GM12878 (cell line): ENCODE results near the gene AHNAK2. TPM values are rescaled to one million over a fixed set of nuclear protein-coding genes. Genes with fewer than 3 reads are reported as not detected.

Experiments
- ATAC-seq: fragments of 200-7000 bp; cut with Tn5 transposase; 3 replicates; pipeline ENCODE4 v1.9.1; 2020; ENCODE audit warnings: mild to moderate bottlenecking, moderate library complexity
- BruUV-seq: library from RNA; stranded (reverse); fragments of 400-500 nt; replicated peaks from 2 replicates; lab custom pipeline; 2021; lab: Mats Ljungman, UMichigan
- CTCF ChIA-PET: fragments of 300-600 bp; sonication (Branson Sonifier 250); formaldehyde crosslinking; extraction: SDS; loops from one replicate; lab custom pipeline; 2021; ENCODE audit warnings: inconsistent platforms; lab: Yijun Ruan, JAX
- POLR2A ChIA-PET: fragments of 350-600 bp; formaldehyde crosslinking; extraction: SDS; loops from one replicate; lab custom pipeline; 2021; ENCODE audit warnings: inconsistent platforms; lab: Charles Lee
- RAD21 ChIA-PET: fragments of 300-600 bp; sonication (Branson Sonifier 250); formaldehyde crosslinking; loops from one replicate; lab custom pipeline; 2023; ENCODE audit warnings: antibody characterized with exemption; ENCODE audit not compliant: unreplicated experiment; lab: Charles Lee
- SMC1A ChIA-PET: fragments of 300-600 bp; sonication (Branson Sonifier 250); formaldehyde crosslinking; loops from one replicate; lab custom pipeline; 2023; ENCODE audit not compliant: unreplicated experiment, uncharacterized antibody; lab: Charles Lee
- DNase-seq: peaks from one replicate; pipeline ENCODE4 v3.0.0-alpha.2; 2011; ENCODE audit warnings: low read depth, low spot score
- FAIRE-seq: peaks from 3 replicates; lab custom pipeline; 2011; peaks lifted over from hg19 to GRCh38; lab: Jason Lieb, UNC
- H2AFZ ChIP-seq: 2 replicates; pipeline ENCODE4 v1.6.0; 2011; ENCODE audit warnings: low read depth, low read length, control low read depth; ENCODE audit not compliant: control insufficient read depth
- H3K27ac ChIP-seq: 2 replicates; pipeline ENCODE4 v1.5.1; 2011; ENCODE audit warnings: control low read depth; ENCODE audit not compliant: control insufficient read depth, insufficient read depth
- H3K27me3 ChIP-seq, 2 experiments: replicated peaks in 1 of 2; 2 replicates each; pipeline versions ENCODE4 v1.6.0 to v1.6.1; 2011; ENCODE audit warnings: low read length in 1 of 2; ENCODE audit not compliant: control insufficient read depth in 2 of 2, insufficient read depth in 2 of 2
- H3K36me3 ChIP-seq, 2 experiments: 2 replicates each; pipeline ENCODE4 v1.5.1; 2011; ENCODE audit warnings: low read length in 1 of 2; ENCODE audit not compliant: control insufficient read depth in 2 of 2, insufficient read depth in 2 of 2
- H3K4me1 ChIP-seq: 2 replicates; pipeline ENCODE4 v1.6.1; 2011; ENCODE audit warnings: mild to moderate bottlenecking, low read length, moderate library complexity, mixed read lengths; ENCODE audit not compliant: control insufficient read depth, insufficient read depth
- H3K4me2 ChIP-seq: 2 replicates; pipeline ENCODE4 v1.6.0; 2011; ENCODE audit warnings: control low read depth; ENCODE audit not compliant: control insufficient read depth, insufficient read depth
- H3K4me3 ChIP-seq: fragments of 200-600 bp; sonication (generic); 2 replicates; pipeline ENCODE4 v1.5.1; 2016
- H3K79me2 ChIP-seq: 2 replicates; pipeline ENCODE4 v1.6.0; 2011; ENCODE audit warnings: low read length; ENCODE audit not compliant: control insufficient read depth, insufficient read depth
- H3K9ac ChIP-seq: 2 replicates; pipeline ENCODE4 v1.8.0; 2011; ENCODE audit warnings: low read length, control low read depth, mixed read lengths; ENCODE audit not compliant: control insufficient read depth, insufficient read depth
- H3K9me3 ChIP-seq: replicated peaks from 3 replicates; pipeline ENCODE4 v1.5.1; 2011; ENCODE audit warnings: mild to moderate bottlenecking, low read length; ENCODE audit not compliant: control insufficient read depth, insufficient read depth
- H4K20me1 ChIP-seq: 2 replicates; pipeline ENCODE4 v1.6.0; 2011; ENCODE audit not compliant: control insufficient read depth, insufficient read depth
- BACH1 ChIP-seq: fragments of 450-650 bp; IDR thresholded peaks from 2 replicates; pipeline ENCODE4 v1.6.1; 2017; ENCODE audit warnings: mild to moderate bottlenecking, borderline replicate concordance
- BRCA1 ChIP-seq: IDR thresholded peaks from 2 replicates; pipeline ENCODE4 v1.6.1; 2011; ENCODE audit warnings: low read depth, low read length, improper control_type of control experiment
- CHD2 ChIP-seq: IDR thresholded peaks from 2 replicates; pipeline ENCODE4 v1.6.1; 2011; ENCODE audit warnings: low read depth, low read length, improper control_type of control experiment, borderline replicate concordance
- FOS ChIP-seq: IDR thresholded peaks from 3 replicates; pipeline ENCODE4 v1.6.1; 2011; ENCODE audit warnings: borderline replicate concordance; ENCODE audit not compliant: insufficient read length; ENCODE audit errors: extremely low read depth
- HCFC1 ChIP-seq: fragments of 150-350 bp; IDR thresholded peaks from 2 replicates; pipeline ENCODE4 v1.6.1; 2014; ENCODE audit warnings: low read length
- NFXL1 ChIP-seq: fragments of 450-650 bp; IDR thresholded peaks from 2 replicates; pipeline ENCODE4 v1.6.1; 2017; ENCODE audit warnings: antibody characterized with exemption, mild to moderate bottlenecking, borderline replicate concordance
- PAX8 ChIP-seq: fragments of 450-650 bp; IDR thresholded peaks from 2 replicates; pipeline ENCODE4 v1.6.1; 2017; ENCODE audit warnings: mild to moderate bottlenecking, moderate library complexity
- RAD51 ChIP-seq: fragments of 450-650 bp; IDR thresholded peaks from 2 replicates; pipeline ENCODE4 v1.6.1; 2016; ENCODE audit warnings: moderate library complexity, mild to moderate bottlenecking, inconsistent platforms
- SP1 ChIP-seq: IDR thresholded peaks from one replicate; pipeline ENCODE4 v1.6.1; 2011; ENCODE audit warnings: low read depth, low read length
- STAT1 ChIP-seq: fragments of 450-650 bp; conservative IDR thresholded peaks from 2 replicates; pipeline ENCODE4 v1.6.1; 2014; ENCODE audit warnings: antibody characterized with exemption, mild to moderate bottlenecking
- TARDBP ChIP-seq: IDR thresholded peaks from 2 replicates; pipeline ENCODE4 v1.6.1; 2016; ENCODE audit warnings: borderline replicate concordance
- ZNF207 ChIP-seq: fragments of 450-650 bp; IDR thresholded peaks from 2 replicates; pipeline ENCODE4 v1.6.1; 2014; ENCODE audit warnings: antibody characterized with exemption, mild to moderate bottlenecking, borderline replicate concordance
- ZNF622 ChIP-seq: fragments of 450-650 bp; IDR thresholded peaks from 2 replicates; pipeline ENCODE4 v1.6.1; 2017; ENCODE audit warnings: mild to moderate bottlenecking, inconsistent platforms
- WGBS: methylation state at CpG from one replicate; pipeline ENCODE4 v1.1.6; 2016; ENCODE audit warnings: low lambda C conversion rate; ENCODE audit not compliant: insufficient replicate concordance, insufficient coverage; ENCODE audit errors: missing lambda C conversion rate; 5-methylcytosine and 5-hydroxymethylcytosine counted together
- in situ Hi-C: fragments of 300-500 bp; cut with MboI; formaldehyde crosslinking; loops from 9 replicates; pipeline ENCODE4 v1.14.3; 2018; ENCODE audit warnings: mixed read lengths
- intact Hi-C: fragments of 100-400 bp; cut with micrococcal nuclease; formaldehyde crosslinking; loops from one replicate; pipeline ENCODE4 v1.14.2; 2022; ENCODE audit not compliant: unreplicated experiment
- polyA plus RNA-seq, 11 experiments: library from polyadenylated mRNA; depleted of rRNA in 4 of 11; unstranded in 6 of 11; stranded (reverse) in 5 of 11; fragments of >200 nt; fragmentation: Nextera tagmentation in 4 of 11; fragmentation: Illumina TruSeq in 1 of 11; extraction: Ambion mirVana in 4 of 11; extraction: Trizol in 1 of 11; gene quantifications; 1 replicate in 1 of 11; 2 replicates in 10 of 11; pipeline versions ENCODE4 v1.2.1 to v1.2.3, GENCODE V29; 2011 to 2016; ENCODE audit warnings: inconsistent platforms in 2 of 11, missing spikeins in 2 of 11, low read depth in 1 of 11
- total RNA-seq, 4 experiments: library from RNA; depleted of rRNA in 3 of 4; stranded (reverse); fragments of >200 nt in 3 of 4; fragmentation: Illumina TruSeq in 1 of 4; extraction: Trizol in 1 of 4; gene quantifications; 2 replicates each; pipeline versions ENCODE4 v1.2.1 to v1.2.3, GENCODE V29; 2013 to 2021
- TF ChIP-seq, protein P1 (sequence below): IDR thresholded peaks from 2 replicates; pipeline ENCODE4 v1.6.1; 2012; ENCODE audit warnings: mild to moderate bottlenecking, low read depth, low read length
- TF ChIP-seq, protein P2 (sequence below): IDR thresholded peaks from 2 replicates; pipeline ENCODE4 v1.6.1; 2011; ENCODE audit warnings: mild to moderate bottlenecking, low read depth, low read length, moderate library complexity; ENCODE audit not compliant: insufficient replicate concordance

Gene AHNAK2
- total and polyA plus RNA-seq, 10 of the 15 experiments (the other 5 are each of a cell fraction or from before 2014, with no cell fraction given), result 0.03 to 0.10 TPM; not detected in 8

DNA sequence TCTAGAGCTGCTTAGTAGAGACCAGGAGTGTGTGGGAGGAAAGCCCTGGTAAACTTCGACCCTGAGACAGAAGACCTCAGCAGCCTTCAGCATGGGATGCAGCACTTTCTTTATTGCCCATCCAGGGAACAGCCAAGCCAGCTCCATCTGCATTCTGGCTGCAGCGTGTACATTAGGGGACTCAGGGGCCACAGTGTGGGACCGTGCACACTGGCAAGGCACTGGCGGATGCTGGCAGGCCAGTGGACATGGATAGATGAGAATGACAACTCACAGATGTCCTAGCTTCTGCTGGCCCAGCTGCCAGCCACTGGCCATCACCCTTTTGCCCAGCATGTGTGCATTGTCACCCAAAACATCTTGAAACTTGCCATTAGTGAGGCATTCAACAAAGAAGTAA is 41.0 kb downstream of the AHNAK2 start (continued):
- TF ChIP-seq, protein P1, sequence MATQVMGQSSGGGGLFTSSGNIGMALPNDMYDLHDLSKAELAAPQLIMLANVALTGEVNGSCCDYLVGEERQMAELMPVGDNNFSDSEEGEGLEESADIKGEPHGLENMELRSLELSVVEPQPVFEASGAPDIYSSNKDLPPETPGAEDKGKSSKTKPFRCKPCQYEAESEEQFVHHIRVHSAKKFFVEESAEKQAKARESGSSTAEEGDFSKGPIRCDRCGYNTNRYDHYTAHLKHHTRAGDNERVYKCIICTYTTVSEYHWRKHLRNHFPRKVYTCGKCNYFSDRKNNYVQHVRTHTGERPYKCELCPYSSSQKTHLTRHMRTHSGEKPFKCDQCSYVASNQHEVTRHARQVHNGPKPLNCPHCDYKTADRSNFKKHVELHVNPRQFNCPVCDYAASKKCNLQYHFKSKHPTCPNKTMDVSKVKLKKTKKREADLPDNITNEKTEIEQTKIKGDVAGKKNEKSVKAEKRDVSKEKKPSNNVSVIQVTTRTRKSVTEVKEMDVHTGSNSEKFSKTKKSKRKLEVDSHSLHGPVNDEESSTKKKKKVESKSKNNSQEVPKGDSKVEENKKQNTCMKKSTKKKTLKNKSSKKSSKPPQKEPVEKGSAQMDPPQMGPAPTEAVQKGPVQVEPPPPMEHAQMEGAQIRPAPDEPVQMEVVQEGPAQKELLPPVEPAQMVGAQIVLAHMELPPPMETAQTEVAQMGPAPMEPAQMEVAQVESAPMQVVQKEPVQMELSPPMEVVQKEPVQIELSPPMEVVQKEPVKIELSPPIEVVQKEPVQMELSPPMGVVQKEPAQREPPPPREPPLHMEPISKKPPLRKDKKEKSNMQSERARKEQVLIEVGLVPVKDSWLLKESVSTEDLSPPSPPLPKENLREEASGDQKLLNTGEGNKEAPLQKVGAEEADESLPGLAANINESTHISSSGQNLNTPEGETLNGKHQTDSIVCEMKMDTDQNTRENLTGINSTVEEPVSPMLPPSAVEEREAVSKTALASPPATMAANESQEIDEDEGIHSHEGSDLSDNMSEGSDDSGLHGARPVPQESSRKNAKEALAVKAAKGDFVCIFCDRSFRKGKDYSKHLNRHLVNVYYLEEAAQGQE, result no peak
- TF ChIP-seq ZNF622, result no peak
- no peak for TF ChIP-seq STAT1
- no peak for TF ChIP-seq TARDBP
- no peak for TF ChIP-seq CHD2

DNA sequence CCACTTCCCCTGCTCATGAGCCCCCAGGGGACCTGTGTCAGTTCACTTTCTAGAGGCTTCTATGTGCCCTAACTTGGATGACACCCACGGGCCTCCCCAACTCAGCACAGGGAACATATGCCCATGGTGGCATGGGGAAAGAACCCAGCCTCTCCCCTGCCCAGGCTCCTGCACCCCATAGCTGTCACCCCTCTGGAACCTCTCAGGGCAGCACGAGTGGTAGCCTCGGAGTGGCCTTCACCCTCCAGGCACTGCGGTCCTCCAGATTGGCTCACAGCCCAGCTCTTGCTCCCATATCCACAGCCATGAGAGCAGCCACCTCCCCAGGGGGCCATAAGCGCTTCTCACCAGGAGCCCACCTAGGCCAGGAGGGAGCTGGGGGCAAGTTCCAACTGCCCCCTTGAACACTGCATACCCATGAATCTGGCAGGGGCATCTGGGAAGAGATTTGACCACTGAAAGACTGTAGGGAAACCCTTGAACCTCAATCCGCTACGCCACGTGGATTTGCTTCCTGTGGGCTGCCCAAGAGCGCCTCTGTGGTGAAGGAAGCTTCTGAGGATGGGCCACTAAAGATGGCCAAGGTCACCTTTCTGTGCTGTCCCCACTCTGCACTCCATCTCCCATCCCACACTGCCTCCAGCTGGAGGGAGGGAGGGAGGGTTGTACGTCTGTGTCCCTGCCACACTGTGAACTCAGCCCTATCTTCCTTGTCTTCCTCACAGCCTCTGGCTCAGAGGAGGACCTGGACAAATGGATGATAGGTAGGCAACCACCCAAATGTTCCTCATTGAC is 41.6 kb downstream of the AHNAK2 start:
- no peak overlapping the region for H3K4me2 ChIP-seq
- POLR2A ChIA-PET, result no interaction called here
- H3K27me3 ChIP-seq, result peaks cover 9 to 11% of the 10 kb centered on the region in 2 experiments
- DNase-seq, result no peak
- intact Hi-C loops, result no loop called here
- H3K4me1 ChIP-seq, result no peaks in the 10 kb centered on the region
- SMC1A ChIA-PET, result no interaction called here
- CTCF ChIA-PET, result interaction anchor here (1.1 to 1.5 kb wide), 2 partner anchors 10 to 40 kb away, joined by 3 to 5 read pairs; no protein-coding TSS in a partner anchor
- H3K79me2 ChIP-seq, result no peaks in the 10 kb centered on the region
- H3K4me3 ChIP-seq, result no peak overlapping the region
- ATAC-seq, result no peak
- no peak overlapping the region for H2AFZ ChIP-seq
- H3K9me3 ChIP-seq, result no peaks in the 10 kb centered on the region
- BruUV-seq, result no TSS peak
- in situ Hi-C loops, result no loop called here
- 26% methylated on average over 10 of the region's 10 CpGs for WGBS
- H4K20me1 ChIP-seq, result no peaks in the 10 kb centered on the region; the same call in 1 of the 2 replicates
- no peak for FAIRE-seq
- H3K9ac ChIP-seq, result no peak overlapping the region
- RAD21 ChIA-PET, result no interaction called here
- TF ChIP-seq BACH1 (no peak), RAD51 (no peak), NFXL1 (no peak), FOS (no peak), PAX8 (no peak), BRCA1 (no peak), ZNF207 (no peak), HCFC1 (no peak), TARDBP (no peak), SP1 (no peak), ZNF622 (no peak)
- TF ChIP-seq, protein P2, sequence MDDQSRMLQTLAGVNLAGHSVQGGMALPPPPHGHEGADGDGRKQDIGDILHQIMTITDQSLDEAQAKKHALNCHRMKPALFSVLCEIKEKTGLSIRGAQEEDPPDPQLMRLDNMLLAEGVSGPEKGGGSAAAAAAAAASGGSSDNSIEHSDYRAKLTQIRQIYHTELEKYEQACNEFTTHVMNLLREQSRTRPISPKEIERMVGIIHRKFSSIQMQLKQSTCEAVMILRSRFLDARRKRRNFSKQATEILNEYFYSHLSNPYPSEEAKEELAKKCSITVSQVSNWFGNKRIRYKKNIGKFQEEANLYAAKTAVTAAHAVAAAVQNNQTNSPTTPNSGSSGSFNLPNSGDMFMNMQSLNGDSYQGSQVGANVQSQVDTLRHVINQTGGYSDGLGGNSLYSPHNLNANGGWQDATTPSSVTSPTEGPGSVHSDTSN, result no peak
- TF ChIP-seq, all 136 proteins: peak for 0
- Histone ChIP-seq H3K27ac (no peak overlapping the region), H3K36me3 (no peaks in the 10 kb centered on the region)
